Mucosa of stomach (tissue), 1 donor: Measurements from ENCODE around the gene EFCAB10.
"Not testable (repeated sequence)": the region's sequence is repeated elsewhere in the genome, so short reads cannot be mapped to it uniquely, and the experiment has no call there.

Source experiments
- H3K27me3 ChIP-seq: one replicate; pipeline ENCODE4 v1.7.0; 2013; ENCODE audit warnings: mild to moderate bottlenecking, low read length; ENCODE audit not compliant: control insufficient read depth, insufficient read depth
- H3K36me3 ChIP-seq: one replicate; pipeline ENCODE4 v1.7.0; 2013; ENCODE audit warnings: low read length; ENCODE audit not compliant: control insufficient read depth, insufficient read depth
- H3K4me1 ChIP-seq: one replicate; pipeline ENCODE4 v1.7.0; 2013; ENCODE audit warnings: mild to moderate bottlenecking, low read length; ENCODE audit not compliant: control insufficient read depth, insufficient read depth
- H3K4me3 ChIP-seq: one replicate; pipeline ENCODE4 v1.7.0; 2013; ENCODE audit warnings: low read length
- H3K9ac ChIP-seq: one replicate; pipeline ENCODE4 v1.7.0; 2013; ENCODE audit warnings: mild to moderate bottlenecking, low read length, moderate library complexity
- H3K9me3 ChIP-seq: one replicate; pipeline ENCODE4 v1.7.0; 2013; ENCODE audit warnings: mild to moderate bottlenecking, low read length, moderate library complexity; ENCODE audit not compliant: control insufficient read depth
- donor health status: Pancreatic carcinoma.

The EFCAB10 gene

DNA sequence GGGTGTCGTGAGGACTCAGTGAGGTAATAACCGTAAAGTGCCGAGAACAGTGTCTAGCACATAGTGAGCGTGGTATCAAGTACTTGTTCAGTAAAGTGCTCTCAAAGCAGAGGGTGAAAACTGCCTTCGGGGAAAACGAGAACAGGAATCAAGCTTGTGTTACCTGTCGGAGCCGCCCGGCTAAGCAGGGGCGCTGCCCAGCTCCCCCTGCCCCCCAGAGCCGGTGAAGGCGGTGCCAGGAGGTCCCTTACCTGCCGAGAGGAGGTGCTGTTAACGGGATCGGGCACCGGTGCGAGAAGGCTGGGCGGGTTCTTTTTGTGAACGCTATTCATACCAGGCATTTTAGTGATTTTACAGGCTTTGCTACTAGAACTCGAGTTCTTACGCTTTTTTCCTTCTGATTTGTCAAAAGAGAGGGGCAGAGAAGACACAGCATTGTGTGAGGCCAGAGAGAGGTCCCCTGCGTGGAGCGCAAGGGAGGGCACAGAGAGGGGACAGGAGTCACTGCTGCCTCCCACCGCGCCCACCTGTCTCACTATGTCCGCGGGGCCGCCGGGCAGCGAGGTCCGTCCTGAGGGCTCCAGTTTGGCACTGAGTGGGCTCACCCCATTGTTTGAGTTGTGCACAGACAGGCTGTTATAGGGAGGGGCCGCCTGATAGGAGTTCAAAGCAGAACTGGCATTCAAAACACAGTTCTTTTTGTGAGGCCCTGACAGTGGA, 32.5 kb upstream of the EFCAB10 start:
- Histone ChIP-seq H3K9me3 (no peaks in the 10 kb centered on the region), H3K9ac (no peak overlapping the region), H3K4me3 (no peak overlapping the region), H3K27me3 (no peaks in the 10 kb centered on the region), H3K4me1 (no peaks in the 10 kb centered on the region), H3K36me3 (peaks cover 11% of the 10 kb centered on the region)

DNA sequence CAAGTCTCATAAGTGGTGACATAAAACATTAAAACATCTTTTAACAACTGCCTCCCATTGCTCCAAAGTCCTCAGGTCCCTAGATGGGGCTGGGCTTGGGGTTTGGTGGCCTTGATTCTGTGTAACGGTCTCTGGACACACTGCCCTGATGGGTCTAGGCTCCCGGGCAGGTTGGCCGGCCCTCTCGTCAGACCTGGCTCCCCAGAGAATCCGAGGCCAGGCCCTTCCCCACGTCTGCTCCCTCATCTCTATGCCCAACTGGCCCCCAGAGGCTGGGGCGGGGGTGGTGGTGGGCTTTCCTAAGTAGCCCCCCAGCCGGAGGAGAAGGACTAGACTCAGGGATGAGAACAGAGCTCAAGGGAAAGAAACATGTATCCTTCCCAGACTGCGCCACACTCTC, 31.5 kb upstream of the EFCAB10 start:
- peaks cover 11% of the 10 kb centered on the region for H3K36me3 ChIP-seq

DNA sequence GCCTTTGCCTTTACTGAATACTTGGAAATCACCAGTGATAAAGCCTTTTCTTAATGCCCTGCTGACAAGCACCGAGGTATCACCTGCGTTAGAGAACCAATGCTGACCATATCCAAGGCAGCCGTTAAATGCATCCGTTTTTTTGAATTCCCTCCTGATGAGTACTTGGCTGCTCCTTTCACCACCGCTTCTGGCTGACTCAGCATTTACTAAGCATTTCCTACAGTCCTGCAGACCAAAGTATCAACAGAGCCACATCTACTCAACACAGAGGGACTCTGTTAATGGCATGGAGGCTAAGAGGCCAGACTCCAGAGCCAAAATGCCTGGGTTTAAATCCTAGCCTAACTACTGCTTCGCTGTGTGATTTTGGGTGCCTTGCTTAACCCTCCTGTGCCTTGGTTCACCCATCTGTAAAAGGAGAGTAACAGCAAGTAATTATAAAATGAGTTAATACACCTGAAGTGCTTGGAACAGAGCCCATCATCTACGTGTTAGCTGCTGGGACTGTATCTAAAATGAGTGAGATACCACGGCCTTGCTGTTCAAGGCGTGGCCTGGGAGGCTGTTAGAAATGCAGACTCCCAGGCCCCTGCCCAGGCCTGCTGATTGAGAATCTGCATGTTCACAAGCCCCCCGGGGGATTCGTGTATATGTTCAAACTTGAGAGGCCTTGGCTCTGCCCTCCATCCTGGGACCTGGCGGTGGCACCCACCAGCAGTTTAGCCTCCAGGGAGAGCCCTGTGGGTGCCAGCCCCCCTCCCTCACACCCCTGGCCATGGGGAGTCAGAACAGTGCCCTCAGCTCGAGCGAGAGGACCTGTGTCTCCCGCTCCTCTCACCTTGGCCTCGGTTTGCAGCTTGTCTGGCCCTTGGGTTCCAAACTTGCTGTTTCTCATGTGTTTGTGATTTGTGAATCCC, 30.8 kb upstream of the EFCAB10 start:
- no peaks in the 10 kb centered on the region for H3K27me3 ChIP-seq
- H3K4me1 ChIP-seq: no peaks in the 10 kb centered on the region
- H3K36me3 ChIP-seq: peaks cover 11% of the 10 kb centered on the region
- no peak overlapping the region for H3K9ac ChIP-seq
- H3K4me3 ChIP-seq: no peak overlapping the region
- H3K9me3 ChIP-seq: no peaks in the 10 kb centered on the region

More for the DNA sequence above, 31.5 kb upstream of the EFCAB10 start:
- H3K9ac ChIP-seq: no peak overlapping the region
- H3K9me3 ChIP-seq: no peaks in the 10 kb centered on the region
- no peaks in the 10 kb centered on the region for H3K4me1 ChIP-seq
- H3K4me3 ChIP-seq: no peak overlapping the region
- H3K27me3 ChIP-seq: no peaks in the 10 kb centered on the region

DNA sequence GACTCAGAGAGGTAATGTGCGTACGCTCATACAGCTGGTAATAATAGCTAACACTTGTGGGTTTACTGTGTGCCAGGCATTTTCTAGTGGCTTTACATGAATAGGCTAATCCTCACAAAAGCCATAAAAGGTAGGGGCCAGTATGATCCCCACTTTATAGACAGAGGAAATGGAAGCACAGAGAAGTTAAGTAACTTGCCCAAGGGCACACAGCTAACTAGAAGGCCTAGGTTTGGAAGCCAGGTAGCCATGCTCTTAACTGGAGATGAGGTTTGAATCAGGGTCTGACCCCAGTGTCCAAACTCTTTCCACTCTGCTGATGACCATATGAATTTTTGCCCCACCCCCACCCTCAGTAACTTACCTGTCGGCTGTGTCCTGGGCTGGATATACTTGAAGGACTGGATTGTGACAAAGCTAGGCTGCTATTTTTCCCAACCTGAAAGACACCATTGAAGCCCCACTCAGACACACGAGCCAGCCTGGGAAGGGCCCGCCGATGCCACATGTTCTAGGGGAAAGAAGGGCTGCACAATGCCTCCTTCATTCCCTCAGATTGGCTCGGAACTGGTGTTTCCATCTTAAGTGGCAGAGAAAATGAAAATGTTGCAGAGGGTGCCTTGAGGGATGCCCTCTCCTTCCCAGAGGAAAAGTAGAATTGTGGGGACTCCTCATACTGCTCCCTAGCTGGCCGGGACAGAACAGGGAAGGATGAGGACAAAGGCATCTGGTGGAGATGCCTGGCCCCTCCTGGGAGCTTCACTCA, 29.1 kb upstream of the EFCAB10 start:
- no peaks in the 10 kb centered on the region for H3K27me3 ChIP-seq
- no peak overlapping the region for H3K4me3 ChIP-seq
- no peaks in the 10 kb centered on the region for H3K4me1 ChIP-seq
- H3K36me3 ChIP-seq: peaks cover 6% of the 10 kb centered on the region
- no peak overlapping the region for H3K9ac ChIP-seq
- no peaks in the 10 kb centered on the region for H3K9me3 ChIP-seq

DNA sequence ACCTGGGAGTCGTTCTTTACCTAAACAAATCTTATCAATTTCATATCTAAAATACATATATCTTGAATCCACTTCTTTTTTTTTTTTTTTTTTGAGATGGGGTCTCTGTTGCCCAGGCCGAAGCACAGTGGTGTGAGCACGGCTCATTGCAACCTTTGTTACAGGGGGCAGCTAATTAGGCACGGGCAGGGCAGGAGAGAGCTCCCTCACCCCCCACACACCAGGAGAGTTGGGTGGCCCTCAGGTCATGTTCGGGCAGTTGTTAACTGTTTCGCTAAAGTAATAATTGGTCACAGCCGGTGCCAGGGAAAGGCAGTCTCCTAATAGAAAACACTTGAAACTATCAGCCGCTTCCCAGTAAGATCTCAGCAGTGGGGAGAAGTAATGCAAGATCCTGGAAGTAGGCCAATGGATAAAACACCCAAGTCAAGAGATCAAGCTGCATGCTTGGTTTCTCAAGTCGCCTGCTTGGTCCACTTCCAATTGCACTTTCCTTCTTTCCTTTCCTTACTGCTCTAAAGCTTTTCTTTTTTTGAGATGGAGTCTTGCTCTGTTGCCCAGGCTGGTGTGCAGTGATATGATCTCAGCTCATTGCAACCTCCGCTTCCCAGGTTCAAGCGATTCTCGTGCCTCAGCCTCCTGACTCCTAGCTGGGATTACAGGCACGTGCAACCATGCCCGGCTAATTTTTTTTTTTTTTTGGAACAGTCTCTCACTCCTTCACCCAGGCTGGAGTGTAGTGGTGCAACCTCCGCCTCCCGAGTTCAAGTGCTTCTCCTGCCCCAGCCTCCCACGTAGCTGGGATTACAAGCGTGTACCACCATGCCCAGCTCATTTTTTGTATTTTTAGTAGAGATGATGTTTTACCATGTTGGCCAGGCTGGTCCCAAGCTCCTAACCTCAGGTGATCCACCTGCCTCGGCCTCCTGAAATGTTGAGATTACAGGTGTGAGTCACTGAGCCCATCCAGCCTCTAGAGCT, 21.3 kb upstream of the EFCAB10 start:
- peaks cover 3% of the 10 kb centered on the region for H3K27me3 ChIP-seq
- no peaks in the 10 kb centered on the region for H3K9me3 ChIP-seq
- H3K4me3 ChIP-seq: no peak overlapping the region
- no peak overlapping the region for H3K9ac ChIP-seq
- H3K4me1 ChIP-seq: no peaks in the 10 kb centered on the region
- H3K36me3 ChIP-seq: no peaks in the 10 kb centered on the region

DNA sequence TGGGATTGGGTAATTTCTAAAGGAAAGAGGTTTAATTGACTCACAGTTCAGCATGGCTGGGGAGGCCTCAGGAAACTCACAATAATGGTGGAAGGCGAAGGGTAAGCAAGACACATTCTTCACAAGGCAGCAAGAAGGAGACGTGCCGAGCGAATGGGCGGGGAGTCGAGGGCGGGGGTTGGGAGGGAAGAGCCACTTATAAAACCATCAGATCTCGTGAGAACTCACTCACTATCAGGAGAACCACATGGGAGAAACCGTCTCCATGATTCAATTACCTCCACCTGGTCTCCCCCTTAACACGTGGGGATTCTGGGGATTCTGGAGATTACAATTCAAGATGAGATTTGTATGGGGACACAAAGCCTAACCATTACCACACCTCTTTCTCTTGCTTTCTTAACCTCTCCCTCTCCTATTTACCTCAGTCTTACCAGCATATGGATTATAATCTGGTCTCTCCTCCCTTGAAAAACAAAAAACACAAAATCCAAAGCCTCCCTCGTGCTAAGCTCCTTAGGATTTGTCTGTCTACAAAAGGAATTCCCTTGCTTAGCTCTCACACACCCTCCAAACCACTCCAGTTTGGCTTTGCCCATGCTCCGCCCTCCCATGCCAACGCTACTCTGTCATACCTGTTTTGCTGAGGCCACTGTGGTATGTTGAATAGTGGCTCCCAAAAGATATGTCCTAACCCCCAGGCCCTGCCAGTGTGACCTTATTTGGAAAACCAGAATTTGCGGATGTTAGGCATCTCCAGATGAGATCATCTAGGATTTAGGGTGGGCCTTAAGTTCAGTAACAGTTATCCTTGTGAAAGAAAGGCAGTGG, 19.6 kb upstream of the EFCAB10 start:
- H3K9ac ChIP-seq: no peak overlapping the region
- H3K4me3 ChIP-seq: no peak overlapping the region
- no peaks in the 10 kb centered on the region for H3K9me3 ChIP-seq
- no peaks in the 10 kb centered on the region for H3K36me3 ChIP-seq
- H3K4me1 ChIP-seq: no peaks in the 10 kb centered on the region
- H3K27me3 ChIP-seq: peaks cover 3% of the 10 kb centered on the region

DNA sequence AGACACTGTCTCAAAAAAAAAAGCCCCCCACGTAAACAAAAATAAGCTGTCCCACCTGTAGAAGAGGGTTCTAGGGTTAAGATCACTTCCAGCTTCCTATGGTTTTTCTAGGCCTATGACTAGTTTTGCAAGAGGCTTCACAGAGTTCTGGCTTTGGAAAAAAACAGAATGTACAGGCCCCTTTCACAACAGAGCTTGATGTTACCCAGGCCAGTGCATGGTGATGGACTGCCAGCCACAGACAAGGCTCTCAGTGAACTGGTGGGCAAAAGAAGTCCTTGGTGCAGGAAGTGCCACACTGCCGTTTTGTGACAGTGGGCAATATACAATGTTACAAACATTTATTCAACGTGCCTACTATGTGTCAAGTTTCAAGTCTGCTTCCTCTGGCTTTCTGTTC, 18.3 kb upstream of the EFCAB10 start:
- H3K9me3 ChIP-seq: no peaks in the 10 kb centered on the region
- no peak overlapping the region for H3K4me3 ChIP-seq
- H3K4me1 ChIP-seq: no peaks in the 10 kb centered on the region
- no peaks in the 10 kb centered on the region for H3K36me3 ChIP-seq
- no peak overlapping the region for H3K9ac ChIP-seq
- H3K27me3 ChIP-seq: peaks cover 3% of the 10 kb centered on the region

DNA sequence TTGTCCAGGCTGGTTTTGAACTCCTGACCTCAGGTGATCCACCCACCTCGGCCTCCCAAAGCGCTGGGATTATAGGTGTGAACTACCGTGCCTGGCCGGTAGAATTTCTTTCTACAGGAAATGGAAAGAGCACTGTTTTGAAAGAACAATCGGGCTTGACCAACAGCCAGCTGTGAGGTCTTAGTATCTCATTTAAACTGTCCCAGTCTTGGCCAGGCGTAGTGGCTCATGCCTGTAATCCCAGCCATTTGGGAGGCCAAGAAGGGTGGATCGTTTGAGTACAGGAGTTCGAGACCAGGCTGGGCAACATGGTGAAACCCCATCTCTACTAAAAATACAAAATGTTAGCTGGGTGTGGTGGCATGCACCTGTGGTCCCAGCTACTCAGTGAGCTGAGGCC, 17.8 kb upstream of the EFCAB10 start:
- not testable (repeated sequence) for H3K4me3 ChIP-seq, H3K4me1 ChIP-seq, H3K9me3 ChIP-seq, H3K36me3 ChIP-seq, H3K27me3 ChIP-seq, H3K9ac ChIP-seq

DNA sequence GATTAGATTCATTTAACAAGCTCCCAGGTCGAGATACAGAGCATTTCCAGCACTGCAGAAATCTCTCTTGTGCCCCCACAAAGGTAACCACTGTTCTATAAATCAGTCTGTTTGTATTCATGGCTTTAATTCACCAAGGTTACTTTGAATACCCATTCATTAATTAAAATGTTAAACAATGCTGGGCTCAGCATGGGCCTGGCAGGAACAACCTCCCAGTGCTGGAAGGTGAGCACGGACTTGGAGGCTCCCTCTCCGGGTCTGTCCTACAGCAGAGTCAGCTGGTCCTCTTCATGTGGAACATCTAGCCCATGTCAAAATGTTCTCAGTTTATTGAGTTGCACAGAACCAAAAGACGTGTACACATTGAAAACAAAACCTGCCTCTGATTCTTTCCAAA, 15.6 kb upstream of the EFCAB10 start:
- Histone ChIP-seq H3K36me3 (no peaks in the 10 kb centered on the region), H3K9me3 (no peaks in the 10 kb centered on the region), H3K4me3 (no peak overlapping the region)

DNA sequence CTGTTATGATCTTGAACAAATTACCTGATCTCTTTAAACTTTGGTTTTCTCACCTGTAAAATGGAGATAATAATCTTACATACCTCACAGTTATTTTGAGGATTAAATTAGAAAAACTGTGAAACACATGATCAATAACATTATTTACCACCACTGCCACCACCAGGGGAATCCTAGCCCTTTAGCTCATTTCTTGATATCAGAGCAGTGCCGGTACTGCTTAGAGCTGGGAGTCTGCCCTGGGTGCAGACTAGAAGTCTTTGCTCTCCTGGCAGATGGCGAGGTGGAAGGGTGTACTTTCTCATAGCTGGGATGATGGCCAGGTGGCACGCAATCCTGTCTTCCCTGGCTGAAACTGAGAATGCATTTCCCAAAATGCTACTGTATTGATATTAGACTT, 12.7 kb upstream of the EFCAB10 start:
- Histone ChIP-seq H3K9ac (no peak overlapping the region), H3K4me3 (no peak overlapping the region), H3K27me3 (peaks cover 3% of the 10 kb centered on the region), H3K36me3 (no peaks in the 10 kb centered on the region), H3K4me1 (no peaks in the 10 kb centered on the region), H3K9me3 (no peaks in the 10 kb centered on the region)

More for the DNA sequence above, 15.6 kb upstream of the EFCAB10 start:
- H3K9ac ChIP-seq: no peak overlapping the region
- H3K27me3 ChIP-seq: peaks cover 3% of the 10 kb centered on the region
- H3K4me1 ChIP-seq: no peaks in the 10 kb centered on the region
